HG02840 (cell line): ENCODE data around the gene TNS4.

Source experiments
- ATAC-seq: cut with Tn5 transposase; IDR thresholded peaks from one replicate; pipeline ENCODE4 v1.9.1; 2021; ENCODE audit warnings: mild to moderate bottlenecking, moderate library complexity, moderate number of reproducible peaks; ENCODE audit not compliant: unreplicated experiment, low FRiP score

Gene TNS4

GRCh38 chr17:40496634-40497420, 4.6 kb downstream of the TNS4 start:
- no peak for ATAC-seq

- no peak for ATAC-seq
Measured at GRCh38 chr17:40496170-40496569, 5.3 kb downstream of the TNS4 start.

GRCh38 chr17:40495140-40495539, 6.3 kb downstream of the TNS4 start:
- no peak for ATAC-seq

GRCh38 chr17:40493697-40494096, 7.7 kb downstream of the TNS4 start:
- ATAC-seq = no peak

GRCh38 chr17:40491486-40491885, 9.9 kb downstream of the TNS4 start:
- ATAC-seq = no peak

- no peak for ATAC-seq
Measured at GRCh38 chr17:40490982-40491381, 10.4 kb downstream of the TNS4 start.

GRCh38 chr17:40490289-40490853, 11.1 kb downstream of the TNS4 start:
- no peak for ATAC-seq

GRCh38 chr17:40487371-40488020, 13.9 kb downstream of the TNS4 start:
- ATAC-seq = no peak

- no peak for ATAC-seq
Measured at GRCh38 chr17:40486522-40487370, 14.7 kb downstream of the TNS4 start.

- ATAC-seq = no peak
Measured at GRCh38 chr17:40485851-40486521, 15.4 kb downstream of the TNS4 start.

- no peak for ATAC-seq
Measured at GRCh38 chr17:40484973-40485530, 16.4 kb downstream of the TNS4 start.

GRCh38 chr17:40484285-40484972, 17.0 kb downstream of the TNS4 start:
- ATAC-seq = no peak

GRCh38 chr17:40483679-40484078, 17.7 kb downstream of the TNS4 start:
- no peak for ATAC-seq

- no peak for ATAC-seq
Measured at GRCh38 chr17:40482722-40483121, 18.7 kb downstream of the TNS4 start.

- ATAC-seq = no peak
Measured at GRCh38 chr17:40481106-40481505, 20.3 kb downstream of the TNS4 start.

- no peak for ATAC-seq
Measured at GRCh38 chr17:40480501-40481003, 20.9 kb downstream of the TNS4 start.

GRCh38 chr17:40479754-40480480, 21.5 kb downstream of the TNS4 start:
- ATAC-seq = no peak

- ATAC-seq = no peak
Measured at GRCh38 chr17:40478486-40478885, 22.9 kb downstream of the TNS4 start.

GRCh38 chr17:40477796-40478195, 23.6 kb downstream of the TNS4 start:
- no peak for ATAC-seq
